H1 (cell line): ENCODE data around the gene FBXL16. TPM values are rescaled to one million over a fixed set of nuclear protein-coding genes. Genes with fewer than 3 reads are reported as not detected.

ENCODE experiments used
- CTCF ChIA-PET: fragments of 300-600 bp; sonication (Branson Sonifier 250); formaldehyde crosslinking; loops from one replicate; lab custom pipeline; 2021; ENCODE audit not compliant: partially characterized antibody; lab: Charles Lee
- POLR2A ChIA-PET: fragments of 300-600 bp; sonication (Branson Sonifier 250); formaldehyde crosslinking; loops from one replicate; lab custom pipeline; 2021; ENCODE audit warnings: inconsistent platforms; ENCODE audit not compliant: partially characterized antibody; lab: Charles Lee
- DNase-seq, 2 experiments: peaks; one replicate each; pipeline versions ENCODE4 v3.0.0 to v3.0.0-alpha.2; 2010 to 2022; ENCODE audit warnings: low spot score in 2 of 2, low read depth in 1 of 2, mixed read lengths in 1 of 2
- FAIRE-seq: peaks from 2 replicates; lab custom pipeline; 2011; peaks lifted over from hg19 to GRCh38; lab: Jason Lieb, UNC
- H2AFZ ChIP-seq: 2 replicates; pipeline ENCODE4 v1.8.1; 2012; ENCODE audit warnings: low read length, inconsistent platforms
- H2AK5ac ChIP-seq: 2 replicates; pipeline ENCODE4 v1.6.1; 2013; ENCODE audit warnings: low read depth, low read length
- H2BK120ac ChIP-seq: replicated peaks from 2 replicates; pipeline ENCODE3; 2013; ENCODE audit warnings: low read depth, low read length, inconsistent platforms
- H2BK12ac ChIP-seq: 2 replicates; pipeline ENCODE4 v1.6.1; 2013; ENCODE audit warnings: low read depth, low read length
- H2BK15ac ChIP-seq: 2 replicates; pipeline ENCODE4 v1.6.1; 2013; ENCODE audit warnings: low read length
- H2BK20ac ChIP-seq: 2 replicates; pipeline ENCODE4 v1.6.1; 2013; ENCODE audit warnings: low read length
- H2BK5ac ChIP-seq: 2 replicates; pipeline ENCODE4 v1.6.1; 2013; ENCODE audit warnings: low read depth, low read length
- H3K14ac ChIP-seq: 2 replicates; pipeline ENCODE4 v1.6.1; 2013; ENCODE audit warnings: inconsistent platforms; ENCODE audit not compliant: insufficient read length
- H3K18ac ChIP-seq: 2 replicates; pipeline ENCODE4 v1.6.1; 2013; ENCODE audit warnings: low read length; ENCODE audit errors: extremely low read depth
- H3K23ac ChIP-seq: 2 replicates; pipeline ENCODE4 v1.6.1; 2013; ENCODE audit warnings: inconsistent platforms; ENCODE audit not compliant: insufficient read length
- H3K23me2 ChIP-seq: 2 replicates; pipeline ENCODE4 v1.6.1; 2013; ENCODE audit warnings: low read depth, low read length
- H3K27ac ChIP-seq: 2 replicates; pipeline ENCODE4 v1.6.1; 2011; ENCODE audit warnings: low read depth, low read length, inconsistent platforms
- H3K27me3 ChIP-seq, 4 experiments: replicated peaks in 1 of 4; 1 replicate in 1 of 4; 2 replicates in 3 of 4; pipeline versions ENCODE4 v1.6.1 to v1.8.1; 2011 to 2013; ENCODE audit warnings: low read length in 3 of 4, mild to moderate bottlenecking in 3 of 4, inconsistent platforms in 2 of 4, mixed read lengths in 2 of 4, moderate library complexity in 1 of 4; ENCODE audit not compliant: control insufficient read depth in 3 of 4, insufficient read depth in 3 of 4; ENCODE audit errors: extremely low read depth in 1 of 4
- H3K36me3 ChIP-seq, 4 experiments: 2 replicates each; pipeline versions ENCODE4 v1.6.1 to v1.8.1; 2011 to 2013; ENCODE audit warnings: mild to moderate bottlenecking in 4 of 4, low read length in 3 of 4, moderate library complexity in 2 of 4, control low read depth in 1 of 4, inconsistent platforms in 1 of 4; ENCODE audit not compliant: insufficient read depth in 4 of 4, control insufficient read depth in 2 of 4
- H3K4ac ChIP-seq: replicated peaks from 2 replicates; pipeline ENCODE3; 2013; ENCODE audit warnings: low read length, low read depth, mixed read lengths, inconsistent platforms; ENCODE audit not compliant: insufficient read length
- H3K4me1 ChIP-seq, 4 experiments: replicated peaks in 1 of 4; 1 replicate in 1 of 4; 2 replicates in 3 of 4; pipeline versions ENCODE4 v1.6.1 to v1.8.1; 2011 to 2013; ENCODE audit warnings: low read length in 3 of 4, inconsistent platforms in 2 of 4, mixed read lengths in 1 of 4; ENCODE audit not compliant: insufficient read depth in 4 of 4, control insufficient read depth in 3 of 4
- H3K4me2 ChIP-seq, 2 experiments: 2 replicates each; pipeline versions ENCODE4 v1.6.1 to v1.8.1; 2011 to 2013; ENCODE audit warnings: low read depth in 2 of 2, low read length in 2 of 2, control low read depth in 1 of 2, inconsistent platforms in 1 of 2, mild to moderate bottlenecking in 1 of 2; ENCODE audit not compliant: insufficient read depth in 1 of 2
- H3K4me3 ChIP-seq, 4 experiments: fragments of 200-600, 300-600 bp in 1 of 4; sonication (generic), shearing (Covaris generic), sonication (Bioruptor Twin) in 1 of 4; 2 replicates each; pipeline versions ENCODE4 v1.5.1 to v1.8.1; 2011 to 2016; ENCODE audit warnings: low read length in 4 of 4, low read depth in 3 of 4, control low read depth in 2 of 4, inconsistent platforms in 2 of 4, mild to moderate bottlenecking in 2 of 4, mixed read lengths in 1 of 4, moderate library complexity in 1 of 4; ENCODE audit not compliant: insufficient read depth in 2 of 4; ENCODE audit errors: extremely low read depth in 1 of 4
- H3K56ac ChIP-seq: replicated peaks from 2 replicates; pipeline ENCODE3; 2013; ENCODE audit warnings: low read depth, mild to moderate bottlenecking, mixed read lengths, low read length, inconsistent platforms; ENCODE audit not compliant: insufficient read length
- H3K79me1 ChIP-seq: 2 replicates; pipeline ENCODE4 v1.6.1; 2013; ENCODE audit warnings: low read depth, low read length, control low read depth
- H3K79me2 ChIP-seq, 2 experiments: 2 replicates each; pipeline versions ENCODE4 v1.6.1 to v1.8.1; 2012 to 2013; ENCODE audit warnings: low read length in 2 of 2, mild to moderate bottlenecking in 2 of 2, inconsistent platforms in 1 of 2; ENCODE audit not compliant: insufficient read depth in 2 of 2, control insufficient read depth in 1 of 2
- H3K9ac ChIP-seq, 4 experiments: replicated peaks in 1 of 4; 1 replicate in 1 of 4; 2 replicates in 3 of 4; pipeline versions ENCODE4 v1.6.1 to v1.8.1; 2011 to 2013; ENCODE audit warnings: low read depth in 3 of 4, low read length in 3 of 4, control low read depth in 2 of 4, mild to moderate bottlenecking in 2 of 4, moderate library complexity in 2 of 4, inconsistent platforms in 1 of 4; ENCODE audit errors: extremely low read depth in 1 of 4
- H3K9me3 ChIP-seq, 2 experiments: 2 replicates each; pipeline versions ENCODE4 v1.6.1 to v1.8.1; 2012 to 2013; ENCODE audit warnings: mild to moderate bottlenecking in 2 of 2, moderate library complexity in 2 of 2, control low read depth in 1 of 2, inconsistent platforms in 1 of 2, low read depth in 1 of 2, low read length in 1 of 2, mixed read lengths in 1 of 2; ENCODE audit not compliant: insufficient read depth in 2 of 2
- H4K20me1 ChIP-seq, 2 experiments: replicated peaks in 1 of 2; 2 replicates each; pipeline versions ENCODE3 to v1.8.1; 2011 to 2013; ENCODE audit warnings: inconsistent platforms in 2 of 2, low read length in 2 of 2, mild to moderate bottlenecking in 1 of 2; ENCODE audit not compliant: insufficient read depth in 2 of 2, control insufficient read depth in 1 of 2
- H4K5ac ChIP-seq: 2 replicates; pipeline ENCODE4 v1.6.1; 2013; ENCODE audit warnings: low read length, low read depth, mixed read lengths, inconsistent platforms; ENCODE audit not compliant: insufficient read length
- H4K8ac ChIP-seq: 2 replicates; pipeline ENCODE4 v1.8.0; 2013; ENCODE audit warnings: mild to moderate bottlenecking, moderate library complexity, low read length, inconsistent platforms; ENCODE audit not compliant: insufficient read depth; ENCODE audit errors: extremely low read depth
- H4K91ac ChIP-seq: replicated peaks from 2 replicates; pipeline ENCODE3; 2013; ENCODE audit warnings: low read length, mixed read lengths, inconsistent platforms; ENCODE audit not compliant: insufficient read length
- CBX8 ChIP-seq: fragments of 300-800, 300-1000 bp; sonication (generic); IDR thresholded peaks from 2 replicates; pipeline ENCODE4 v1.7.1; 2016; ENCODE audit warnings: low read depth, low read length, borderline replicate concordance
- EP300 ChIP-seq, 2 experiments: IDR thresholded peaks; 1 replicate in 1 of 2; 2 replicates in 1 of 2; pipeline ENCODE4 v1.6.1; 2011 to 2012; ENCODE audit warnings: low read depth in 2 of 2, low read length in 2 of 2, mild to moderate bottlenecking in 2 of 2, borderline replicate concordance in 1 of 2, inconsistent platforms in 1 of 2, moderate library complexity in 1 of 2
- PHF8 ChIP-seq: fragments of 200-600 bp; sonication (generic); conservative IDR thresholded peaks from 2 replicates; pipeline ENCODE4 v1.7.1; 2012; ENCODE audit warnings: low read depth, mild to moderate bottlenecking, inconsistent platforms, low read length, moderate library complexity
- POLR2AphosphoS5 ChIP-seq: IDR thresholded peaks from 2 replicates; pipeline ENCODE4 v1.6.1; 2011; ENCODE audit warnings: low read depth, low read length
- RAD21 ChIP-seq, 2 experiments: IDR thresholded peaks in 1 of 2; conservative IDR thresholded peaks in 1 of 2; 2 replicates each; pipeline ENCODE4 v1.6.1; 2011; ENCODE audit warnings: low read depth in 2 of 2, low read length in 2 of 2, improper control_type of control experiment in 1 of 2, inconsistent platforms in 1 of 2, mild to moderate bottlenecking in 1 of 2, moderate library complexity in 1 of 2
- WGBS, 2 experiments: shearing (Covaris generic) in 1 of 2; methylation state at CpG; one replicate each; pipeline versions ENCODE4 v1.1.6 to v1.1.7; 2013 to 2015; ENCODE audit warnings: low lambda C conversion rate in 2 of 2, mixed read lengths in 2 of 2, inconsistent platforms in 1 of 2, low coverage in 1 of 2, missing lambda C conversion rate in 1 of 2; ENCODE audit not compliant: insufficient replicate concordance in 2 of 2, insufficient coverage in 1 of 2, insufficient read length in 1 of 2; ENCODE audit errors: extremely low coverage in 1 of 2, missing lambda C conversion rate in 1 of 2; 5-methylcytosine and 5-hydroxymethylcytosine counted together
- polyA plus RNA-seq, 7 experiments: library from polyadenylated mRNA; depleted of rRNA in 3 of 7; stranded (reverse) in 5 of 7; unstranded in 2 of 7; fragments of >200 nt in 5 of 7; fragments of 200-250 nt in 2 of 7; gene quantifications; 1 replicate in 5 of 7; 2 replicates in 1 of 7; 4 replicates in 1 of 7; pipeline versions ENCODE4 v1.2.1 to v1.2.3, GENCODE V29; 2011 to 2013; ENCODE audit warnings: missing spikeins in 2 of 7, mixed read lengths in 2 of 7
- total RNA-seq: library from RNA; stranded (reverse); fragmentation: NEBNext Ultra II Directional; extraction: Animal tissue kit (Norgen Biotek cat#: 25700); gene quantifications from 2 replicates; pipeline ENCODE4 v1.2.1, GENCODE V29; 2021

The FBXL16 gene
- total and polyA plus RNA-seq, 2 of the 8 experiments (the other 6 are each of a cell fraction or from before 2014, with no cell fraction given), result 12.5 to 12.8 TPM

DNA sequence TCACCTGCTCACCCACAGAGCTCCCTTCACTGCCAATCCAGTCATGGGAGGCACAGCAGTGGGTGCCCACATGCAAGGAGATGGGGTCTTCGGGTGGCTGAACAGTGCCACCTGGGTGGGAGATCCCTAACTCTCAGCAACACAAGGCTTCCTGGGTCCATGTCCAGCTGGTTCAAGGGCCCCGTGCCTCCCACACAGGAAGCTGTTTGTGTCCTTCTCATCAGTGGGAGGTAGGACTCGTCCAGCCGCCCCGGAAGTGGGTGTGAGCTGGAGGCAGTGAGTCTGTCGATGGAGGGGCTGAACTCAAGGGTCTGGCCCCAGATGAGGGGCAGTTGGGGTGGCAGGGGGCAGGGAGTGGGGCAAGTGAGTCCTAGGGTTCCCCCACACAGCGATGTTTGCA, 1.6 kb downstream of the FBXL16 start:
- 85% methylated on average over 7 of the region's 7 CpGs; no CpG with 5 or more reads in 1 of the 2 experiments for WGBS, 2 experiments
- ChIA-PET CTCF (interaction anchor here (1.1 to 33.4 kb wide), 7 partner anchors 8 to 81 kb away, joined by 3 to 977 read pairs (median 5); partner anchors contain the start of genes ANTKMT, CCDC78, CIAO3 and HAGHL), POLR2A (interaction anchor here (1.0 to 4.5 kb wide), 9 partner anchors 9 to 96 kb away, joined by 3 to 30 read pairs (median 4); partner anchors contain the start of genes ANTKMT, CCDC78, CIAO3 and GNG13)
- no peak for FAIRE-seq
- no peak overlapping the region for H4K8ac ChIP-seq
- no peak overlapping the region for H2BK20ac ChIP-seq
- H2BK12ac ChIP-seq, result no peak overlapping the region
- no peaks in the 10 kb centered on the region for H3K79me1 ChIP-seq
- no peak overlapping the region for H3K9ac ChIP-seq
- H3K23ac ChIP-seq, result no peak overlapping the region
- H3K23me2 ChIP-seq, result peaks cover 12% of the 10 kb centered on the region; the same call in 1 of the 2 replicates
- H3K4ac ChIP-seq, result no peak overlapping the region
- H3K18ac ChIP-seq, result no peak overlapping the region
- peaks cover 8 to 31% of the 10 kb centered on the region in 2 experiments for H4K20me1 ChIP-seq
- no peaks in the 10 kb centered on the region for H3K9me3 ChIP-seq
- no peaks in the 10 kb centered on the region for H3K79me2 ChIP-seq
- TF ChIP-seq CBX8 (no peak), POLR2AphosphoS5 (no peak), RAD21 (IDR thresholded peaks at IDR 0.05 in 1 of 2, conservative IDR thresholded peaks at IDR 0.05 in 1 of 2; ENCODE audit: low read depth in 2 of 2, low read length in 2 of 2) (no peak), EP300 (IDR thresholded peaks at IDR 0.05; ENCODE audit: borderline replicate concordance in 1 of 2, low read depth in 2 of 2, low read length in 2 of 2) (no peak), PHF8 (no peak)
- no peak overlapping the region for H2BK120ac ChIP-seq
- no peak overlapping the region for H4K5ac ChIP-seq
- no peak overlapping the region for H4K91ac ChIP-seq
- H3K56ac ChIP-seq, result no peak overlapping the region
- no peak overlapping the region for H3K4me3 ChIP-seq
- H2AK5ac ChIP-seq, result no peak overlapping the region
- peak overlapping the region; percentile 36; the same call in 1 of the 2 replicates for H2BK15ac ChIP-seq
- DNase-seq, result no peak
- H2BK5ac ChIP-seq, result no peak overlapping the region
- H3K27ac ChIP-seq, result no peak overlapping the region
- no peaks in the 10 kb centered on the region for H3K36me3 ChIP-seq
- peaks cover 63 to 93% (median 88%) of the 10 kb centered on the region in 4 experiments for H3K27me3 ChIP-seq
- H3K14ac ChIP-seq, result no peak overlapping the region
- H3K4me1 ChIP-seq, result peaks cover 0 to 8% (median 2%) of the 10 kb centered on the region in 4 experiments; a peak in 4 of 7 replicates
- H3K4me2 ChIP-seq, result 0 out of 4 replicates have a peak overlapping the region, but pooled peaks of 1 of the 2 experiments have one; percentile 66
- H2AFZ ChIP-seq, result no peak overlapping the region
